DMS153 treated with DMSO at 0.1 percent for 48 hours (cell line): ENCODE results near the gene BANP.
"Not testable (repeated sequence)": the region's sequence is repeated elsewhere in the genome, so short reads cannot be mapped to it uniquely, and the experiment has no call there.

Experiments used
- DNase-seq: peaks from one replicate; lab custom pipeline; 2025; ENCODE audit not compliant: unreplicated experiment; lab: John Stamatoyannopoulos, UW

Gene BANP

GRCh38 chr16:88098731-88099562 is 147.7 kb downstream of the BANP start:
- DNase-seq, result not testable (repeated sequence)

GRCh38 chr16:88099563-88099890 is 148.3 kb downstream of the BANP start:
- no peak for DNase-seq

GRCh38 chr16:88099956-88100355 is 148.7 kb downstream of the BANP start:
- DNase-seq, result not testable (repeated sequence)

GRCh38 chr16:88100801-88101622 is 149.8 kb downstream of the BANP start:
- not testable (repeated sequence) for DNase-seq

GRCh38 chr16:88101623-88102105 is 150.4 kb downstream of the BANP start:
- not testable (repeated sequence) for DNase-seq

- no peak for DNase-seq
These were observed 151.4 kb downstream of the BANP start for GRCh38 chr16:88102597-88102996.

- DNase-seq, result no peak
These were observed 151.8 kb downstream of the BANP start for GRCh38 chr16:88103011-88103410.

GRCh38 chr16:88103581-88104188 is 152.5 kb downstream of the BANP start:
- no peak for DNase-seq

- DNase-seq, result not testable (repeated sequence)
These were observed 153.1 kb downstream of the BANP start for GRCh38 chr16:88104363-88104762.

- DNase-seq, result not testable (repeated sequence)
These were observed 154.4 kb downstream of the BANP start for GRCh38 chr16:88105574-88106140.

- DNase-seq, result not testable (repeated sequence)
These were observed 155.3 kb downstream of the BANP start for GRCh38 chr16:88106566-88106965.

GRCh38 chr16:88108762-88109161 is 157.5 kb downstream of the BANP start:
- no peak for DNase-seq

- DNase-seq, result not testable (repeated sequence)
These were observed 158.7 kb downstream of the BANP start for GRCh38 chr16:88109726-88110621.

- DNase-seq, result not testable (repeated sequence)
These were observed 159.8 kb downstream of the BANP start for GRCh38 chr16:88110875-88111494.

GRCh38 chr16:88111976-88112375 is 160.7 kb downstream of the BANP start:
- not testable (repeated sequence) for DNase-seq

- DNase-seq, result no peak
These were observed 162.4 kb downstream of the BANP start for GRCh38 chr16:88113545-88114045.

GRCh38 chr16:88114541-88115228 is 163.5 kb downstream of the BANP start:
- not testable (repeated sequence) for DNase-seq

GRCh38 chr16:88116121-88116520 is 164.9 kb downstream of the BANP start:
- no peak for DNase-seq

- DNase-seq, result no peak
These were observed 166.2 kb downstream of the BANP start for GRCh38 chr16:88117476-88117868.
